K562 (cell line): ENCODE measurements around the gene EEF1B2. TPM values are rescaled to one million over a fixed set of nuclear protein-coding genes. Genes with fewer than 3 reads are reported as not detected.

Source experiments
- FOXK2 ChIP-seq, 2 experiments: fragments of 450-650 bp; IDR thresholded peaks in 1 of 2; conservative IDR thresholded peaks in 1 of 2; 2 replicates each; pipeline ENCODE4 v1.6.1; 2016; ENCODE audit warnings: low read depth in 2 of 2, mild to moderate bottlenecking in 1 of 2
- GATA2 ChIP-seq: sonication (generic); formaldehyde crosslinking; IDR thresholded peaks from 2 replicates; pipeline ENCODE4 v1.4.0; 2020; ENCODE audit warnings: mild to moderate bottlenecking, missing genetic modification reagents
- KAT7 ChIP-seq: sonication (generic); formaldehyde crosslinking; IDR thresholded peaks from 2 replicates; pipeline ENCODE4 v1.8.0; 2022; ENCODE audit warnings: missing genetic modification reagents, mild to moderate bottlenecking, borderline replicate concordance
- KAT8 ChIP-seq: fragments of 450-650 bp; IDR thresholded peaks from 2 replicates; pipeline ENCODE4 v1.6.1; 2016; ENCODE audit warnings: low read depth, mild to moderate bottlenecking
- PHF8 ChIP-seq: fragments of 200-600 bp; sonication (generic); IDR thresholded peaks from 2 replicates; pipeline ENCODE4 v1.6.1; 2012; ENCODE audit warnings: mixed run types, mild to moderate bottlenecking, inconsistent platforms, low read length, moderate library complexity, borderline replicate concordance
- RBM17 ChIP-seq: fragments of 200-400 bp; formaldehyde crosslinking; IDR thresholded peaks from 2 replicates; pipeline ENCODE4 v1.6.1; 2017; ENCODE audit warnings: low read depth, mild to moderate bottlenecking, low read length, borderline replicate concordance
- RCOR1 ChIP-seq, 2 experiments: IDR thresholded peaks; 2 replicates each; pipeline ENCODE4 v1.6.1; 2012; ENCODE audit warnings: low read depth in 2 of 2, low read length in 2 of 2, borderline replicate concordance in 1 of 2, improper control_type of control experiment in 1 of 2
- polyA plus RNA-seq, 8 experiments: library from polyadenylated mRNA; depleted of rRNA in 4 of 8; stranded (reverse) in 5 of 8; unstranded in 3 of 8; fragments of >200 nt; fragmentation: Nextera tagmentation in 2 of 8; fragmentation: Illumina TruSeq in 1 of 8; extraction: Ambion mirVana in 2 of 8; extraction: Trizol in 1 of 8; gene quantifications; 2 replicates each; pipeline versions ENCODE4 v1.2.1 to v1.2.3, GENCODE V29; 2011 to 2014; ENCODE audit warnings: inconsistent platforms in 1 of 8, missing spikeins in 1 of 8
- total RNA-seq, 7 experiments: library from RNA; depleted of rRNA in 6 of 7; stranded (reverse); fragments of >200 nt in 6 of 7; fragmentation: Illumina TruSeq in 2 of 7; extraction: Trizol in 2 of 7; gene quantifications; 2 replicates each; pipeline versions ENCODE4 v1.2.1 to v1.2.3, GENCODE V29; 2011 to 2021; ENCODE audit warnings: low replicate concordance in 1 of 7
- TF ChIP-seq, protein P1 (sequence below): fragments of 250-450 bp; sonication (Bioruptor Pico); IDR thresholded peaks from 2 replicates; pipeline ENCODE4 v1.8.0; 2021; ENCODE audit warnings: moderate library complexity, mild to moderate bottlenecking, inconsistent platforms
- TF ChIP-seq, protein P2 (sequence below): fragments of 450-650 bp; formaldehyde crosslinking; IDR thresholded peaks from 2 replicates; pipeline ENCODE4 v1.4.0; 2020; ENCODE audit warnings: mild to moderate bottlenecking, mixed read lengths
- TF ChIP-seq, protein P3 (sequence below), 2 experiments: fragments of 450-650 bp; IDR thresholded peaks; 2 replicates each; pipeline ENCODE4 v1.6.1; 2018; ENCODE audit warnings: mild to moderate bottlenecking in 2 of 2, low read depth in 1 of 2; ENCODE audit not compliant: partially characterized antibody in 2 of 2
- TF ChIP-seq, protein P4 (sequence below): IDR thresholded peaks from 2 replicates; pipeline ENCODE4 v1.6.1; 2014; ENCODE audit warnings: antibody characterized with exemption
- TF ChIP-seq, protein P5 (sequence below): IDR thresholded peaks from 2 replicates; pipeline ENCODE4 v1.6.1; 2012; ENCODE audit warnings: low read depth, low read length, improper control_type of control experiment, borderline replicate concordance
- TF ChIP-seq, protein P6 (sequence below): fragments of 250-450 bp; sonication (Bioruptor Pico); IDR thresholded peaks from 2 replicates; pipeline ENCODE4 v1.8.0; 2021; ENCODE audit warnings: moderate library complexity, mild to moderate bottlenecking, inconsistent platforms

Gene EEF1B2
- total and polyA plus RNA-seq, 9 of the 15 experiments (the other 6 are each of a cell fraction or from before 2014, with no cell fraction given), result 522 to 1,148 (median 893) TPM

DNA sequence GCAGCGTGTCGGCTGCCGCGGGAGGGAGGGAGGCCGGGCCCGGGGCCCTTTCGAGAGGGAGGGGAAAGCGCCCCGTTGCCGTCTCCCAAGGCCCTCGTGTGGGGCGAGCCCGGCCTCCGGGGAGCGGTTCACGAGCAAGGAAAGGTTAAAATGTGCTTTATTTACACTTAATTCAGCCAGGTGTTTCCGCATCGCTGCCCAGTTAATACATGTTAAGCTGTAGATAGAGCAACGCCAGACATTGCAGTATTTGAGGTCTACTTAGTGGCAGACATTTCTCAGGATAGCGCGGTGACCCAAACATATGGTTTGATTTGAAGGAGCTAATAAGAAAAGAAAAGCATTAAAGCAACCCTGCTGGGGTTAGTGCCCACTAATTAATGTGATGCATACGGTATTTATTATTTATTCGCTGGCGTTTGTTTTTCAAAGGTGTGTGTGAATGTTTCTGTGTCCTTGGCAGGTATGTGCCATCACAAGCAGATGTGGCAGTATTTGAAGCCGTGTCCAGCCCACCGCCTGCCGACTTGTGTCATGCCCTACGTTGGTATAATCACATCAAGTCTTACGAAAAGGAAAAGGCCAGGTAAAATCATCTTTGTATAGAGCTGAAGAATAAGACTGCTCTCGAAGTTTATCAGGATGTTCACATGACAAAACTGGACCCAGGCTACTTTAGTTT lies 571 bp downstream of the EEF1B2 start (continued):
- TF ChIP-seq FOXK2 (conservative IDR thresholded peaks at IDR 0.05 in 1 of 2, IDR thresholded peaks at IDR 0.05 in 1 of 2; ENCODE audit: low read depth in 2 of 2) (no peak), KAT7 (no peak), GATA2 (no peak), PHF8 (peak; percentile 7; the same call in 1 of the 2 replicates), KAT8 (no peak), RBM17 (no peak), RCOR1 (IDR thresholded peaks at IDR 0.05; ENCODE audit: borderline replicate concordance in 1 of 2, low read depth in 2 of 2, low read length in 2 of 2) (no peak)
- TF ChIP-seq, protein P1, sequence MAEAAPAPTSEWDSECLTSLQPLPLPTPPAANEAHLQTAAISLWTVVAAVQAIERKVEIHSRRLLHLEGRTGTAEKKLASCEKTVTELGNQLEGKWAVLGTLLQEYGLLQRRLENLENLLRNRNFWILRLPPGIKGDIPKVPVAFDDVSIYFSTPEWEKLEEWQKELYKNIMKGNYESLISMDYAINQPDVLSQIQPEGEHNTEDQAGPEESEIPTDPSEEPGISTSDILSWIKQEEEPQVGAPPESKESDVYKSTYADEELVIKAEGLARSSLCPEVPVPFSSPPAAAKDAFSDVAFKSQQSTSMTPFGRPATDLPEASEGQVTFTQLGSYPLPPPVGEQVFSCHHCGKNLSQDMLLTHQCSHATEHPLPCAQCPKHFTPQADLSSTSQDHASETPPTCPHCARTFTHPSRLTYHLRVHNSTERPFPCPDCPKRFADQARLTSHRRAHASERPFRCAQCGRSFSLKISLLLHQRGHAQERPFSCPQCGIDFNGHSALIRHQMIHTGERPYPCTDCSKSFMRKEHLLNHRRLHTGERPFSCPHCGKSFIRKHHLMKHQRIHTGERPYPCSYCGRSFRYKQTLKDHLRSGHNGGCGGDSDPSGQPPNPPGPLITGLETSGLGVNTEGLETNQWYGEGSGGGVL (CRISPR knock-in tag), result no peak
- TF ChIP-seq, protein P2, sequence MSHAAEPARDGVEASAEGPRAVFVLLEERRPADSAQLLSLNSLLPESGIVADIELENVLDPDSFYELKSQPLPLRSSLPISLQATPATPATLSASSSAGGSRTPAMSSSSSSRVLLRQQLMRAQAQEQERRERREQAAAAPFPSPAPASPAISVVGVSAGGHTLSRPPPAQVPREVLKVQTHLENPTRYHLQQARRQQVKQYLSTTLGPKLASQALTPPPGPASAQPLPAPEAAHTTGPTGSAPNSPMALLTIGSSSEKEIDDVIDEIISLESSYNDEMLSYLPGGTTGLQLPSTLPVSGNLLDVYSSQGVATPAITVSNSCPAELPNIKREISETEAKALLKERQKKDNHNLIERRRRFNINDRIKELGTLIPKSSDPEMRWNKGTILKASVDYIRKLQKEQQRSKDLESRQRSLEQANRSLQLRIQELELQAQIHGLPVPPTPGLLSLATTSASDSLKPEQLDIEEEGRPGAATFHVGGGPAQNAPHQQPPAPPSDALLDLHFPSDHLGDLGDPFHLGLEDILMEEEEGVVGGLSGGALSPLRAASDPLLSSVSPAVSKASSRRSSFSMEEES (CRISPR knock-in tag), result no peak
- TF ChIP-seq, protein P3, sequence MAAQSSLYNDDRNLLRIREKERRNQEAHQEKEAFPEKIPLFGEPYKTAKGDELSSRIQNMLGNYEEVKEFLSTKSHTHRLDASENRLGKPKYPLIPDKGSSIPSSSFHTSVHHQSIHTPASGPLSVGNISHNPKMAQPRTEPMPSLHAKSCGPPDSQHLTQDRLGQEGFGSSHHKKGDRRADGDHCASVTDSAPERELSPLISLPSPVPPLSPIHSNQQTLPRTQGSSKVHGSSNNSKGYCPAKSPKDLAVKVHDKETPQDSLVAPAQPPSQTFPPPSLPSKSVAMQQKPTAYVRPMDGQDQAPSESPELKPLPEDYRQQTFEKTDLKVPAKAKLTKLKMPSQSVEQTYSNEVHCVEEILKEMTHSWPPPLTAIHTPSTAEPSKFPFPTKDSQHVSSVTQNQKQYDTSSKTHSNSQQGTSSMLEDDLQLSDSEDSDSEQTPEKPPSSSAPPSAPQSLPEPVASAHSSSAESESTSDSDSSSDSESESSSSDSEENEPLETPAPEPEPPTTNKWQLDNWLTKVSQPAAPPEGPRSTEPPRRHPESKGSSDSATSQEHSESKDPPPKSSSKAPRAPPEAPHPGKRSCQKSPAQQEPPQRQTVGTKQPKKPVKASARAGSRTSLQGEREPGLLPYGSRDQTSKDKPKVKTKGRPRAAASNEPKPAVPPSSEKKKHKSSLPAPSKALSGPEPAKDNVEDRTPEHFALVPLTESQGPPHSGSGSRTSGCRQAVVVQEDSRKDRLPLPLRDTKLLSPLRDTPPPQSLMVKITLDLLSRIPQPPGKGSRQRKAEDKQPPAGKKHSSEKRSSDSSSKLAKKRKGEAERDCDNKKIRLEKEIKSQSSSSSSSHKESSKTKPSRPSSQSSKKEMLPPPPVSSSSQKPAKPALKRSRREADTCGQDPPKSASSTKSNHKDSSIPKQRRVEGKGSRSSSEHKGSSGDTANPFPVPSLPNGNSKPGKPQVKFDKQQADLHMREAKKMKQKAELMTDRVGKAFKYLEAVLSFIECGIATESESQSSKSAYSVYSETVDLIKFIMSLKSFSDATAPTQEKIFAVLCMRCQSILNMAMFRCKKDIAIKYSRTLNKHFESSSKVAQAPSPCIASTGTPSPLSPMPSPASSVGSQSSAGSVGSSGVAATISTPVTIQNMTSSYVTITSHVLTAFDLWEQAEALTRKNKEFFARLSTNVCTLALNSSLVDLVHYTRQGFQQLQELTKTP (IDR thresholded peaks at IDR 0.05; ENCODE audit: low read depth in 1 of 2, partially characterized antibody in 2 of 2), result no peak
- TF ChIP-seq, protein P4, sequence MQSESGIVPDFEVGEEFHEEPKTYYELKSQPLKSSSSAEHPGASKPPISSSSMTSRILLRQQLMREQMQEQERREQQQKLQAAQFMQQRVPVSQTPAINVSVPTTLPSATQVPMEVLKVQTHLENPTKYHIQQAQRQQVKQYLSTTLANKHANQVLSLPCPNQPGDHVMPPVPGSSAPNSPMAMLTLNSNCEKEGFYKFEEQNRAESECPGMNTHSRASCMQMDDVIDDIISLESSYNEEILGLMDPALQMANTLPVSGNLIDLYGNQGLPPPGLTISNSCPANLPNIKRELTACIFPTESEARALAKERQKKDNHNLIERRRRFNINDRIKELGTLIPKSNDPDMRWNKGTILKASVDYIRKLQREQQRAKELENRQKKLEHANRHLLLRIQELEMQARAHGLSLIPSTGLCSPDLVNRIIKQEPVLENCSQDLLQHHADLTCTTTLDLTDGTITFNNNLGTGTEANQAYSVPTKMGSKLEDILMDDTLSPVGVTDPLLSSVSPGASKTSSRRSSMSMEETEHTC, result no peak
- TF ChIP-seq, protein P5, sequence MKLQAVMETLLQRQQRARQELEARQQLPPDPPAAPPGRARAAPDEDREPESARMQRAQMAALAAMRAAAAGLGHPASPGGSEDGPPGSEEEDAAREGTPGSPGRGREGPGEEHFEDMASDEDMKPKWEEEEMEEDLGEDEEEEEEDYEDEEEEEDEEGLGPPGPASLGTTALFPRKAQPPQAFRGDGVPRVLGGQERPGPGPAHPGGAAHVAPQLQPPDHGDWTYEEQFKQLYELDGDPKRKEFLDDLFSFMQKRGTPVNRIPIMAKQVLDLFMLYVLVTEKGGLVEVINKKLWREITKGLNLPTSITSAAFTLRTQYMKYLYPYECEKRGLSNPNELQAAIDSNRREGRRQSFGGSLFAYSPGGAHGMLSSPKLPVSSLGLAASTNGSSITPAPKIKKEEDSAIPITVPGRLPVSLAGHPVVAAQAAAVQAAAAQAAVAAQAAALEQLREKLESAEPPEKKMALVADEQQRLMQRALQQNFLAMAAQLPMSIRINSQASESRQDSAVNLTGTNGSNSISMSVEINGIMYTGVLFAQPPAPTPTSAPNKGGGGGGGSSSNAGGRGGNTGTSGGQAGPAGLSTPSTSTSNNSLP, result no peak
- TF ChIP-seq, protein P6, sequence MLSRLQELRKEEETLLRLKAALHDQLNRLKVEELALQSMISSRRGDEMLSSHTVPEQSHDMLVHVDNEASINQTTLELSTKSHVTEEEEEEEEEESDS (CRISPR knock-in tag), result no peak
